Body of pancreas (tissue), 4 donors: Measurements from ENCODE around the gene FARS2.

ENCODE experiments used
- POLR2A ChIP-seq, 3 donors: fragments of 450-650 bp; IDR thresholded peaks; one replicate each; pipeline ENCODE4 v1.6.1; 2016; ENCODE audit warnings: antibody characterized with exemption in 3 of 3, mild to moderate bottlenecking in 2 of 3
- TF ChIP-seq, protein P1 (sequence below), 7 experiments: fragments of 450-650 bp in 4 of 7; fragments of 200-600 bp in 3 of 7; sonication (generic) in 3 of 7; IDR thresholded peaks; one replicate each; pipeline ENCODE4 v1.5.1; 2016 to 2019; ENCODE audit warnings: antibody characterized with exemption in 7 of 7

DNA sequence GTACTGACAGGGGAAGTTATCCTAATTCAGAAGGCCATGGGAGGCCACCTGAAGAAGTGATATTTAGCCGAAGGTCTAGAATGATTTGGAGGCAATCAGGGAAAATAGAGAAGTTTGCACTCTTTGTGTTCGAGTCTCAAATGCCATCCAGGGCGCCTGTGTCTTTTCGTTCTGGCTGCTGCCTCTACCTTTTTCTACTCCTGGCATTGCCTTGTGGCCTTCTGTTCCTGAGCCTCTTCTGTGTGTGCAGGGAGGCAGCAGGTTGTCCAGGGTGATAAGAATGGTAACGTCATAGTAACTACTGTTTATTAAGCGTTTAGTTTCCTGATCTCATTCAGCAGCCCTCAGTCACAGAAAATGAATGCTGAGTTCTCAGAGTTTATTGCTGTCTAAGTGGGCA, 252.1 kb downstream of the FARS2 start:
- TF ChIP-seq, protein P1, sequence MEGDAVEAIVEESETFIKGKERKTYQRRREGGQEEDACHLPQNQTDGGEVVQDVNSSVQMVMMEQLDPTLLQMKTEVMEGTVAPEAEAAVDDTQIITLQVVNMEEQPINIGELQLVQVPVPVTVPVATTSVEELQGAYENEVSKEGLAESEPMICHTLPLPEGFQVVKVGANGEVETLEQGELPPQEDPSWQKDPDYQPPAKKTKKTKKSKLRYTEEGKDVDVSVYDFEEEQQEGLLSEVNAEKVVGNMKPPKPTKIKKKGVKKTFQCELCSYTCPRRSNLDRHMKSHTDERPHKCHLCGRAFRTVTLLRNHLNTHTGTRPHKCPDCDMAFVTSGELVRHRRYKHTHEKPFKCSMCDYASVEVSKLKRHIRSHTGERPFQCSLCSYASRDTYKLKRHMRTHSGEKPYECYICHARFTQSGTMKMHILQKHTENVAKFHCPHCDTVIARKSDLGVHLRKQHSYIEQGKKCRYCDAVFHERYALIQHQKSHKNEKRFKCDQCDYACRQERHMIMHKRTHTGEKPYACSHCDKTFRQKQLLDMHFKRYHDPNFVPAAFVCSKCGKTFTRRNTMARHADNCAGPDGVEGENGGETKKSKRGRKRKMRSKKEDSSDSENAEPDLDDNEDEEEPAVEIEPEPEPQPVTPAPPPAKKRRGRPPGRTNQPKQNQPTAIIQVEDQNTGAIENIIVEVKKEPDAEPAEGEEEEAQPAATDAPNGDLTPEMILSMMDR (IDR thresholded peaks at IDR 0.05), result no peak
- TF ChIP-seq POLR2A (IDR thresholded peaks at IDR 0.05), result no peak
